H9 (cell line): ENCODE data around the gene CSF1R. TPM values are rescaled to one million over a fixed set of nuclear protein-coding genes. Genes with fewer than 3 reads are reported as not detected.

Source experiments
- DNase-seq: peaks from one replicate; pipeline ENCODE4 v3.0.0-alpha.2; 2017
- H2AFZ ChIP-seq: one replicate; pipeline ENCODE4 v1.6.1; 2013; ENCODE audit warnings: mild to moderate bottlenecking, low read length, control low read depth, moderate library complexity
- H2AK5ac ChIP-seq: 2 replicates; pipeline ENCODE4 v1.6.1; 2013; ENCODE audit warnings: low read length, control low read depth, mixed read lengths; ENCODE audit not compliant: insufficient read length
- H2BK120ac ChIP-seq: one replicate; pipeline ENCODE4 v1.6.1; 2013; ENCODE audit warnings: low read depth, mild to moderate bottlenecking, low read length, control low read depth, inconsistent platforms; ENCODE audit not compliant: poor library complexity, severe bottlenecking
- H2BK12ac ChIP-seq: 2 replicates; pipeline ENCODE4 v1.6.1; 2013; ENCODE audit warnings: low read length, control low read depth, mixed read lengths, low read depth; ENCODE audit not compliant: insufficient read length
- H2BK15ac ChIP-seq: 2 replicates; pipeline ENCODE4 v1.6.1; 2013; ENCODE audit warnings: low read depth, low read length, control low read depth
- H2BK20ac ChIP-seq: one replicate; pipeline ENCODE4 v1.6.1; 2013; ENCODE audit warnings: low read depth, mild to moderate bottlenecking, low read length, control low read depth, inconsistent platforms; ENCODE audit not compliant: poor library complexity, severe bottlenecking
- H2BK5ac ChIP-seq: 2 replicates; pipeline ENCODE4 v1.6.1; 2013; ENCODE audit warnings: low read length, control low read depth, mixed read lengths; ENCODE audit not compliant: insufficient read length
- H3K14ac ChIP-seq: 2 replicates; pipeline ENCODE4 v1.6.1; 2013; ENCODE audit warnings: low read length, control low read depth; ENCODE audit not compliant: insufficient read depth
- H3K18ac ChIP-seq: 2 replicates; pipeline ENCODE4 v1.6.1; 2013; ENCODE audit warnings: low read depth, mild to moderate bottlenecking, mixed read lengths, low read length, control low read depth; ENCODE audit not compliant: insufficient read length
- H3K23ac ChIP-seq: 2 replicates; pipeline ENCODE4 v1.6.1; 2013; ENCODE audit warnings: low read length, control low read depth, mixed read lengths, low read depth; ENCODE audit not compliant: insufficient read length
- H3K23me2 ChIP-seq: 2 replicates; pipeline ENCODE4 v1.6.1; 2013; ENCODE audit warnings: low read depth, mild to moderate bottlenecking, mixed read lengths, low read length, control low read depth; ENCODE audit not compliant: insufficient read length, poor library complexity, severe bottlenecking
- H3K27ac ChIP-seq: 2 replicates; pipeline ENCODE4 v1.5.1; 2013; ENCODE audit warnings: low read length, control low read depth, mixed read lengths, low read depth; ENCODE audit not compliant: insufficient read length
- H3K27me3 ChIP-seq: 2 replicates; pipeline ENCODE4 v1.6.1; 2013; ENCODE audit warnings: low read length, control low read depth, inconsistent platforms; ENCODE audit not compliant: insufficient read depth
- H3K4ac ChIP-seq: 2 replicates; pipeline ENCODE4 v1.6.1; 2013; ENCODE audit warnings: low read depth, mild to moderate bottlenecking, control low read depth, inconsistent platforms, low read length, moderate library complexity
- H3K4me1 ChIP-seq: 2 replicates; pipeline ENCODE4 v1.6.1; 2013; ENCODE audit warnings: low read length, control low read depth, inconsistent platforms; ENCODE audit not compliant: insufficient read depth
- H3K4me2 ChIP-seq: 2 replicates; pipeline ENCODE4 v1.6.1; 2013; ENCODE audit warnings: low read length, control low read depth, mixed read lengths; ENCODE audit not compliant: insufficient read length, insufficient read depth
- H3K56ac ChIP-seq: 2 replicates; pipeline ENCODE4 v1.6.1; 2013; ENCODE audit warnings: low read depth, mild to moderate bottlenecking, mixed read lengths, low read length, control low read depth; ENCODE audit not compliant: insufficient read length
- H3K79me1 ChIP-seq: 2 replicates; pipeline ENCODE4 v1.6.1; 2013; ENCODE audit warnings: low read depth, mild to moderate bottlenecking, moderate library complexity, low read length, control low read depth, inconsistent platforms; ENCODE audit not compliant: insufficient read depth, poor library complexity, severe bottlenecking
- H3K79me2 ChIP-seq: 2 replicates; pipeline ENCODE4 v1.6.1; 2013; ENCODE audit warnings: low read length, control low read depth, inconsistent platforms; ENCODE audit not compliant: insufficient read depth
- H3K9ac ChIP-seq: 2 replicates; pipeline ENCODE4 v1.6.1; 2013; ENCODE audit warnings: low read length, control low read depth, mixed read lengths; ENCODE audit not compliant: insufficient read length; ENCODE audit errors: extremely low read depth
- H3K9me3 ChIP-seq: one replicate; pipeline ENCODE4 v1.6.1; 2013; ENCODE audit warnings: low read depth, low read length, inconsistent platforms; ENCODE audit not compliant: control insufficient read depth
- H3T11ph ChIP-seq: one replicate; pipeline ENCODE4 v1.6.1; 2013; ENCODE audit warnings: mild to moderate bottlenecking, low read length, control low read depth, inconsistent platforms
- H4K20me1 ChIP-seq: one replicate; pipeline ENCODE4 v1.6.1; 2013; ENCODE audit not compliant: control insufficient read depth, insufficient read length, insufficient read depth
- H4K5ac ChIP-seq: 2 replicates; pipeline ENCODE4 v1.6.1; 2013; ENCODE audit warnings: low read depth, mild to moderate bottlenecking, mixed read lengths, low read length, control low read depth; ENCODE audit not compliant: insufficient read length
- H4K8ac ChIP-seq: replicated peaks from 2 replicates; pipeline ENCODE4 v1.6.1; 2013; ENCODE audit warnings: low read length, control low read depth, mixed read lengths, low read depth; ENCODE audit not compliant: insufficient read length
- H4K91ac ChIP-seq: 2 replicates; pipeline ENCODE4 v1.6.1; 2013; ENCODE audit warnings: low read depth, mild to moderate bottlenecking, moderate library complexity, mixed read lengths, low read length, control low read depth; ENCODE audit not compliant: insufficient read length
- H3K27ac Mint-ChIP-seq, 3 experiments: 2 replicates in 2 of 3; 3 replicates in 1 of 3; pipeline ENCODE4 v1.8.0; 2020 to 2021; ENCODE audit warnings: mixed read lengths in 3 of 3, mild to moderate bottlenecking in 1 of 3, moderate library complexity in 1 of 3
- H3K27me3 Mint-ChIP-seq: 2 replicates; pipeline ENCODE4 v1.8.0; 2021; ENCODE audit warnings: low read depth, mild to moderate bottlenecking, moderate library complexity, mixed read lengths
- H3K36me3 Mint-ChIP-seq, 3 experiments: 2 replicates in 2 of 3; 3 replicates in 1 of 3; pipeline ENCODE4 v1.8.0; 2020 to 2021; ENCODE audit warnings: low read depth in 3 of 3, mixed read lengths in 3 of 3; ENCODE audit not compliant: insufficient read depth in 1 of 3
- H3K4me1 Mint-ChIP-seq, 2 experiments: 2 replicates each; pipeline ENCODE4 v1.8.0; 2020; ENCODE audit warnings: mixed read lengths in 2 of 2
- H3K4me3 Mint-ChIP-seq, 2 experiments: 2 replicates in 1 of 2; 3 replicates in 1 of 2; pipeline ENCODE4 v1.8.0; 2020 to 2021; ENCODE audit warnings: mild to moderate bottlenecking in 2 of 2, mixed read lengths in 2 of 2, moderate library complexity in 1 of 2
- H3K9me3 Mint-ChIP-seq, 2 experiments: 2 replicates in 1 of 2; 3 replicates in 1 of 2; pipeline ENCODE4 v1.8.0; 2020; ENCODE audit warnings: mild to moderate bottlenecking in 2 of 2, mixed read lengths in 2 of 2, moderate library complexity in 1 of 2
- CTCF ChIP-seq: fragments of 200-600 bp; sonication (generic); conservative IDR thresholded peaks from 3 replicates; pipeline ENCODE4 v1.8.0; 2021; ENCODE audit warnings: antibody characterized with exemption, mild to moderate bottlenecking
- WGBS: extraction: QIAGEN DNeasy Blood & Tissue Kit; methylation state at CpG from one replicate; pipeline ENCODE4 v1.1.7; 2013; ENCODE audit warnings: missing lambda C conversion rate, low lambda C conversion rate, mixed read lengths; ENCODE audit not compliant: insufficient read length; ENCODE audit errors: extremely low coverage; 5-methylcytosine and 5-hydroxymethylcytosine counted together
- total RNA-seq: library from RNA; stranded (reverse); gene quantifications from 2 replicates; pipeline ENCODE4 v1.2.1, GENCODE V29; 2021

CSF1R gene
- total RNA-seq, 1 experiment from 2014 or later: 0.13 TPM

- no peak for TF ChIP-seq CTCF
- no peaks in the 10 kb centered on the region for H3K9me3 ChIP-seq
- H3K4me2 ChIP-seq: no peak overlapping the region
- Mint-ChIP-seq H3K4me3 (no peak overlapping the region), H3K9me3 (no peaks in the 10 kb centered on the region; a peak in 1 of 5 replicates), H3K27ac (no peak overlapping the region), H3K36me3 (no peaks in the 10 kb centered on the region), H3K4me1 (0 out of 4 replicates have a peak, but pooled peaks cover 0 to 4% of the 10 kb centered on the region in 2 experiments), H3K27me3 (peaks cover 4% of the 10 kb centered on the region; the same call in 1 of the 2 replicates)
- no peak overlapping the region for H2AFZ ChIP-seq
- no CpG with 5 or more reads among the region's 2 CpGs for WGBS
- no peaks in the 10 kb centered on the region for H3K79me1 ChIP-seq
- no peak overlapping the region for H4K5ac ChIP-seq
- H3K4ac ChIP-seq: no peak overlapping the region
- no peak overlapping the region for H3K9ac ChIP-seq
- H4K91ac ChIP-seq: no peak overlapping the region
- H3K23ac ChIP-seq: no peak overlapping the region
- no peak overlapping the region for H3K14ac ChIP-seq
- no peak overlapping the region for H2BK5ac ChIP-seq
- H3K23me2 ChIP-seq: no peaks in the 10 kb centered on the region
- H3K79me2 ChIP-seq: no peaks in the 10 kb centered on the region
- H2AK5ac ChIP-seq: no peak overlapping the region
- H3K27ac ChIP-seq: no peak overlapping the region
- no peak for DNase-seq
- H2BK12ac ChIP-seq: no peak overlapping the region
- no peak overlapping the region for H2BK15ac ChIP-seq
- no peak overlapping the region for H2BK20ac ChIP-seq
- H4K8ac ChIP-seq: no peak overlapping the region
- H2BK120ac ChIP-seq: no peak overlapping the region
- H3T11ph ChIP-seq: no peak overlapping the region
- H3K18ac ChIP-seq: no peak overlapping the region
- no peak overlapping the region for H3K56ac ChIP-seq
- no peaks in the 10 kb centered on the region for H3K27me3 ChIP-seq
- no peaks in the 10 kb centered on the region for H4K20me1 ChIP-seq
- H3K4me1 ChIP-seq: no peaks in the 10 kb centered on the region
Measured at GRCh38 chr5:150104550-150104870, 18.2 kb upstream of the CSF1R start.
